ENCODE measurements around the gene C22orf23.
"Not testable (repeated sequence)": the region's sequence is repeated elsewhere in the genome, so short reads cannot be mapped to it uniquely, and the experiment has no call there.

The C22orf23 gene

DNA sequence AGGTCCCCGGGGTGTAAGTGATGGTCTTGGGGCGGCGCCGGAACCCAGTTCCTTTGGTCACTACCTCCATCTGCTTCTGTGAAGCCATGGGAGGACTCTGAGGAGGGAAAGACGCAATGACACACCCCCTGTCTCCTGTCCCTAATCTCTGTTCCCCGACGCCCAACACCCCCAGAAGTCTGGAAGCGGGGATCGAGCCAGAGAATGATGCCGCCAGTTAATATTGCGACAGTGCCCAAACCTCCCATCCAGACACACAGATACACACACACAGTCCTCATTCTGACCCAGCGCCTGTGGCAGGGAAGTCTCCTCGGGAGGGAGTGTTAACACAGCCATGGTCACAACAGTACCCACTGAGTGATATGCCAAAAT is 352 bp downstream of the C22orf23 start:
- DNase-seq: no peak

DNA sequence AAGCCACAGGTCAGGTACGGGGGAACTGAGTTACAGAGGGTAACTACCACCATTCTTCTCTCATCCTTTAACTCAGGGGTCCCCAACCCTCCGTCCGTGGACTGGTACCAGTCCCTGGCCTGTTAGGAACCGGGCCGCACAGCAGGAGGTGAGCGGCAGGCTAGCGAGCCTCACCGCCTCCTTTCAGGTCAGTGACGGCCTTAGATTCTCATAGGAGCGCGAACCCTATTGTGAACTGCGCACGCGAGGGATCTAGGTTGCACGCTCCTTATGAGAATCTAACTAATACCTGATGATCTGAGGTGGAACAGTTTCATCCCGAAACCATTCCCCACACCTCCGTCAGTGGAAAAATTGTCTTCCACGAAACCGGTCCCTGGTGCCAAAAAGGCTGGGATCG is 772 bp downstream of the C22orf23 start:
- not testable (repeated sequence) for DNase-seq

DNA sequence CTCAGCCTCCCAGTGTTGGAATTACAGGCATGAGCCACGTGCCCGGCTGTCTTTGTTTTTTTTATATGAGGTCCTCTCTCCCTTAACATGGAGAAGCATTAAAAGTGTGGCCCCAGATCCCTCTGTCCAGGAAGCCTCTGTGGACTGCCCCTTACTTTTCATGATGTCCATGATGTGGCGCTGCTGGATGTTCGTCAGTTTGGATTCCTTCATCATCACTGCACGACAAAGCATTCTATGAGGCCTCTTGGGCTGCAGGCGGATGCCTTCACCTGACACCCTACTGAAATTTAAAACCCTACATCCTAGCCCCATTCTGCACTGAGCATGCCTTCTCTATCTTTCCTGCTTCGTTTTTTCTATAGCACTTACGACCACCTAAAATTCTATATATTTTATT is 2.1 kb downstream of the C22orf23 start:
- no peak for DNase-seq

DNA sequence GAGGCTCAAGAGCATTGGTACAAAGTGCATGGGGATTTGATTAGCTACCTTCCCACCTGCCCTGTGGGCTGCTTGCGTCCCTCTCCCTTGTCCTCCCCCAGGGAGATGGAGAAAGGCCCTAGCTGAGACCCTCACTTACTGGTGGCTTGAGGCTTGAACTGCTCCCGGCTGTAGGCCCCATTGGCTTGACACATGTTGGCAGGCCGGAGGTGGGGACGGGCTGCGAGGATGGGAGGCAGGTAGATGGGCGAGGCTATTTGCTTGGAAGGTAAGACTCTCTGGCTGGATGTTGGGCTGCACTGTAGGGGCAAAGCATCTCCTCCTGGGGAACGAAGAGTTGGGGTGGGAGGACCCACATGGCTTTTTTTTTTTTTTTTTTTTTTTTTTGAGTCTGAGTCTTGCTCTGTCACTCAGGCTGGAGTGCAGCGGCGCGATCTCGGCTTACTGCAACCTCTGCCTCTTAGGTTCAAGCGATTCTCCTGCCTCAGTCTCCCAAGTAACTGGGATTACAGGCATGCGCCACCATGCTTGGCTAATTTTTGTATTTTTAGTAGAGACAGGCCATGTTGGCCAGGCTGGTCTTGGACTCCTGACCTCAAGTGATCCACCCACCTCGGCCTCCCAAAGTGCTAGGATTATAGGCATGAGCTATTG is 6.1 kb downstream of the C22orf23 start:
- DNase-seq: not testable (repeated sequence)

DNA sequence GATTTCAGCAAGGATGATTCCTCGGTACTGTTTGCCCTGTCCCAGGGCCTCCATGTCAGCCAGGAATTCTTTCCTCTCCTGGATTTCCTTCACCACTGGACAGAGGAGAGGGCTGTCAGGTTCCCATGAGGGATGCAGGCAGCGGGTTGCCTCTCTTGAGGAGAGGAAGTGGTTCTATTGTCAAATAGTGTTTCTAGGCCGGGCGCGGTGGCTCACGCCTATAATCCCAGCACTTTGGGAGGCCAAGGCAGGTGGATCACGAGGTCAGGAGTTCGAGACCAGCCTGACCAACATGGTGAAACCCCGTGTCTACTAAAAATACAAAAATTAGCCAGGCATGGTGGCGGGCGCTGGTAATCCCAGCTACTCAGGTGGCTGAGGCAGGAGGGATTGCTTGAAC is 9.0 kb downstream of the C22orf23 start:
- DNase-seq: not testable (repeated sequence)

DNA sequence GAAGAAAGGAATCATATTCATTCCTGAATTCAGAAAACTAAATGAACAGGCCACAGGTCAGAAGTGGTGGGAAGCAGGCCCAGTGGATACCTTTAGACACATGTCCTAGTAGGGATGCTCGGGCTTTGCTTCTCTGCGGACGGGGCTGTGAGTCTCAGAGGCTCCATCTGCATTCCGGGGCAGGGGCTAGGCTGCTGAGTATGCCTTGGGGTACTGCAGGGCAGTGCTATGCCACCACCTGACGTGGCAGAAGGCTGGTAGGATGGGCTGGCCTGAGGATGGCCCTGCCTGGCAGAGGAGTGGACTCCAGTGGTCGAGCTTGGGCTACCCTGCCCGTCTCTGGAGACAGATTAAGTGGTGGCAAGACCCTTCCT is 9.6 kb downstream of the C22orf23 start:
- DNase-seq: no peak

DNA sequence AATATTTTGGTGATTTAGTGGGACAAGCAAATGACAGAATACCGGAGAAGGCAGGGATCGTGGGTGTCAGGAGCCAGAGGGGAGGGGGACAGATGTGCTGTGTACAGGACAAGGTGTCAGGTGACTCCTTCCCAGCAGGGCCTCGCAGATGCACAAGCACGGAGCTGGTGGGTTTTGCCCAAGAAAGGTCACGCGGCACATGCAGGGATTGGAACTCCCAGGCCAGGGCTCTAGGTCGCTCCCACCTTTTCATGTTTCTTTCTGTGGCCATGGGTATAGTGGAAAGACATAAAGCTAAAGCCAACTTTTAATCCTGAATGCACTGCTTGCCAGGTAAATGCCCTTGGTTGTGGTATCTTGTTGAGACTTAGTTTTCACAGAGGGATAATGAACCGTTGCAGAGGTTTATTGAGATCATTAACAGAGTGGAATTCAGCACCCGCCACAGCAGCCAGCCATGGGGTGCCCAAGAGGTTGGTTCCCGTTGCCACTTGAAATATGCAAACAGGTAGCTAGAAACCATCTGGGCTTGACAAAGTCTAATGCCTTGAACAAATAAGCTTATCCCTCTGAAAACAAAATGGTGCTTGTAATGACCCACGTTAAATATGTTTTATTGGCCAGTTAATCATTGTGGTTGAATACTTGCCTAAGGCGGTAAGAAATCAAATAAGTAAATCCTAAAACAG is 10.1 kb downstream of the C22orf23 start:
- DNase-seq: no peak

DNA sequence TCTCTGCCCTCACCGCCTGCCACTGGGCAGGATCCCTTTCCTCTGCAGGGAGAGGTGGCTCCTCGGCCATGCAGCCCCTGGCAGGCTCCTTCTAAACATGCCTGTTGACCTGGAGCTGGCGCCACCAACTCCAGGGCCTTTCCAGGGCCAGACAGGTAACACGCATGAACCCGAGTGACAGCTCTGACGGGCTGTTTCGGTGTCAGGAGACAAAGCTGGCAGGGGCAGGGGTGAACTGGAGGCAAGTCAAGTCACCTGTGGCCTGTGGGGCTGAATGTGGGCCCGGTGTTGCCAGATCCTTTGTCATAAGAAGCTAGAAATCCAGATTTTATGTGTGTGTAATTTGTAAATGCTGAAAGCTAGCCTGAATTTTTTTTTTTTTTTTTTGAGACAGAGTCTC is 11.3 kb downstream of the C22orf23 start:
- no peak for DNase-seq

DNA sequence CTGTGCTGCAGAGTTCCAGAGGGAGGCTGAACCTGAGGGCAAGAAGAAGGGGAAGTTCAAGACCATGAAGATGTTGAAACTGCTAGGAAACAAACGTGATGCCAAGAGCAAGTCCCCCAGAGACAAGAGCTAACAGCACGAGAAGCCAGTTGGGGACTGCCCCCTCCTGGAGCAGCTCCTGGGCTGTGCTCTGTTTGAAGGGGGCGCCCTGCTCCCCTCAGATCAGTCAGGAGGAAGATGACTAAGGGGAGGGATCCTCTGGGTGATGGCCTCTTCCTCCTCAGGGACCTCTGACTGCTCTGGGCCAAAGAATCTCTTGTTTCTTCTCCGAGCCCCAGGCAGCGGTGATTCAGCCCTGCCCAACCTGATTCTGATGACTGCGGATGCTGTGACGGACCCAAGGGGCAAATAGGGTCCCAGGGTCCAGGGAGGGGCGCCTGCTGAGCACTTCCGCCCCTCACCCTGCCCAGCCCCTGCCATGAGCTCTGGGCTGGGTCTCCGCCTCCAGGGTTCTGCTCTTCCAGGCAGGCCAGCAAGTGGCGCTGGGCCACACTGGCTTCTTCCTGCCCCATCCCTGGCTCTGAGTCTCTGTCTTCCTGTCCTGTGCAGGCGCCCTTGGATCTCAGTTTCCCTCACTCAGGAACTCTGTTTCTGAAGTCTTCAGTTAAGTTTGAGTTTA is 12.6 kb downstream of the C22orf23 start:
- DNase-seq: no peak

DNA sequence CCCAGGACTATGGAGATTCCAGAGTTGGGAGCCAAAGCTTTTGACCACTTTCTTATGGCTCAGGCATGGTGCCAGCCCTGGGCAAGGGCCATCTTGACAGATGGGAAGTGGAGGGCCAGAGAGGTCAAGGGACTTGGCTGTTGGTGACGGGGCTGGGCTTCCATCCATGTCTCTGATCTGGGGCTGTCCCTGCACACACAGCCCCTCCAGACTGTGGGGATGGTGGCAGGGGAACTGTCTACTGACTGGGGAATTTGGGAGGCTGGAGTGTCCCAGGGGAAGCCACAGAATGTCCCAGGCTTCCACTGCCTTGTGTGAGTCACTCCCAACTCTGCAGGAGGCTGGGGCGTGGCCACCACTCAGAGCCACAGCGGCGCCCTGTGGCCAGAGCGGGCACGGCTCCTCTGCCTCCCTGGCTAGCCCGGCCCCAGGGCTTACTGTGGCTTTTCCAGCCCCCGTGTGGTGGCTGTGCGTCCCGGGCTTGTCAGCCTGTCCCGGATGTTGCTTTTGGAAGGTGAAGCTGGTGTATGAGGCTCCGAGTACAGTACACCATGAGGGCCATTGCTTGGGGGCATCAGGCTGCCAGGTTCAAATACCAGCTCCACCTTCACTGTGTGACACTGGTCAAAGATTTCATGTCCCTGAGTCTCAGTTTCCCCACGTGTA is 19.6 kb downstream of the C22orf23 start:
- DNase-seq: peak; percentile 72

DNA sequence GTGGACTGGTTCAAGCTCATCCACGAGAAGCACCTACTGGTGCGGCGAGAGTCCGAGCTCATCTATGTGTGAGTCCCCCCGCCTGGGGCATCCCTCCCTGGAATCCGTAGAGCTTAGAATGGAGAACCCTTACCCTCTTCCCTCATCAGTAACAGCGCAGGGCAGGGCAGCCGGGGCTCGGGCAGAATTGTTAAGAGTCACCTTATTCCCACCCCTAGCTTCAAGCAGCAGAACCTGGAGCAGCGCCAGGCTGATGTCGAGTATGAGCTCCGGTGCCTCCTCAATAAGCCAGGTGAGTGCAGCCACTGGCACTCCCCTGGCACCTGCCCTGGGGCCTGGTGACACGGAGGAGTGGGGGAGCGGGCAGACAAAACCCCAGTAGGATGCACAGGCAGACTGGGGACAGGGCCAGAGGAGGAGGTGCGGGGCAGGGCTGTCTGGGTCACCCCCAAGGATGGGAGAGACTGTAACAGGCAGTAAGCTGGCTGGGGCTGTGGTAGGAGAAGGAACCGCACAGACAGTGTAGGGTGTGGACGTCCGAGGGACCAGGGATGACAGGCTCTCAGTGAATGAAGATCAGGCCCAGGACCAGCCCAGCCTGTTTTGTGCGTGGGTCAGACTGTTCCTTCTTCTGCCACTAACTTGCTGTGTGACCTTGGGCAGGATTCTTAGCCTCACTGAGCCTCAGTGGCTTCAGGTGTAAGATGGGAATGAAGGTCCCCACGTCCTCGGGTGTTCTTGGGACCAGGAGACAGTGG is 20.4 kb downstream of the C22orf23 start:
- DNase-seq: no peak

DNA sequence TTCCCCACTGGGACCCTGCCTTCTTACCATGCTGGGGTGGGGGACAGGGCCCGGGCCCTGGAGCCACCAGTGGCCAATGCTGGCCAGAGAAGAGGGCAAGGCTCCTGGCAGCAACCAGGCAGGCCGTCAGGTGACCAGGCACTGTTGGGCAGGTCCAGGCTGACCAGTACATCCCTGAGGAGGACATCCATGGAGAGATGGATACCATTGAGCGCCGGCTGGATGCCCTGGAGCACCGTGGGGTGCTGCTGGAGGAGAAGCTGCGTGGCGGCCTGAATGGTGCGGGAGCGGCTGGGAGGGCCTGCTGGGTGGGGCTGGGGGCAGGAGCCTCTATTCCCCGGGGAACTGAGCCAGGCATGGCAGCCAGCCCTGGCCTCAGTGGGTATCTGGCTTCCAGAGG is 21.0 kb downstream of the C22orf23 start:
- no peak for DNase-seq

DNA sequence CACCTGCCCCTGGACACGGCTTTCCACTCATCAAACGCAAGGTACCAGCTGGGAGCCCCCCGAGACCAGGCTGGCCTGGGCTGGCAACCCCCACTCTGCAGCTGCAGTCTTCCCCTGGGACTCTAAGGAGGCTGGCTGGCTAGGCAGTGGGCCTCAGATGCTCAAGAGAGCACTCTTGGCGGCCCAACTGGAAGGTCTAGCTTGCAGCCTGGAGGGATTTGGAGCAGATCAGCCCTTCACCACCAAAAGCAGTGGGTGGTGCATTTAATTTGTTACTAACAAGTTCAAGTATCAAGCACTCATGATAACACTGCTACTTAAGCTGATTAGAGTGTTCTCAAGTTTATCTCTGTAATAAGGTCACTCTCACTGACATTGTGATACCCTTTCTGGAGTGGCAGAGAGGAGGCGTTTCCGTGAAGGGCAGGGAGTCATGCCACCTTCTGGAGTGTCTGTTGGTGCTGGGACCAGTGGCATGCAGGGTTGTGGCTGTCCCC is 21.5 kb downstream of the C22orf23 start:
- DNase-seq: no peak

DNA sequence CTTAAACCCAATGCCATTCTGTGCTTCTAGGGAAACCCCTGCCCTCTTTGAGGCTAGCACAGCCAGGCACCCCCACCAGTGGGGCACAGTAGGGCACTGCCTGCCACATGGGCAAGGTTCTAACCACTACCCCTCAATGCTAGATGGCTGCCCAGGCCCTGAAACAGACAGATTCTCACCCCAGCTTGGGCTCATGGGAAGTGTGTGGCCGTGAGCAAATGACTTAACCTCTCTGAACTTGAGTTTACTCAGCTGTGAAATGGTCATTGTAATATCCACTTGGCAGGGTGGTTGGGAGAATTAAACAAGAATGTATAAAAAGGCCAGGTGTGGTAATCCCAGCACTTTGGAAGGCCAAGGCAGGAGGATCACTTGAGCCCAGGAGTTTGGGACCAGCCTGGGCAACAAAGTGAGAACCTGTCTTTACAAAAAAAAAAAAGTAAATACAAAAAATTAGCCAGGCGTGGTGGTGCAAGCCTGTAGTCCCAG is 22.4 kb downstream of the C22orf23 start:
- no peak for DNase-seq

DNA sequence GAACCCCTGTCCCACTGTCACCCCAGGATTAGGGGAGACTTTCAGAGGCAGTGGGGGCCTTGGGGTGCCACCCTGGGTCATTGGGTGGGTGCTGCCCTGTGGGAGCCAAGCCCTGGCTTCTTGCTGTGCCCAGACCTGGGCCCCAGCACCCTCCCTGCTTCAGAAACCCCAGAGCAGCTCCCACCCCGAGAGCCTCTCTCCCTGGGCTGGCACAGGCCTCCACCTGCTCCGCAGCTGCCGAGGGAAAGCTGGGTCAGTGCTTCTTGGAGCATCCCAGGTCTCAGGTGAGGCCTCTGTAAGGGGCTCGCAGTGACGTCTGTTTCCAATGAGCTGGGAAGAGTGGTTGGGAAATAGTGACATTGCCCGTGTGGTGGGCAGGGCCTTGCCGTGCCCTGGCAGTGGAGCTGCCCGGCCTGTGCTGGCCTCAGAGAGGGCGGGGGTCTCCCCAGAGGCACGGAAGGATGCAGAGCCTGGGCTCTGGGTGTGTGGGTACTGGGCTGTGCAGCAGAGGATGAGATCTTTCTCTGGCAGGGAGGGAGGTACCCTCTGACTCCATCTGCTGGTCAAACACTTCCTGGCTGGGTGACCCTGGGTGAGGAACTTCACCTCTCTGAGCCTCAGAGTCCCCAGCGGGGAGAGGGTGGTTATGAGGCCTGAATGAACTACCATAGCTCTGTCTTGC is 23.0 kb downstream of the C22orf23 start:
- no peak for DNase-seq

DNA sequence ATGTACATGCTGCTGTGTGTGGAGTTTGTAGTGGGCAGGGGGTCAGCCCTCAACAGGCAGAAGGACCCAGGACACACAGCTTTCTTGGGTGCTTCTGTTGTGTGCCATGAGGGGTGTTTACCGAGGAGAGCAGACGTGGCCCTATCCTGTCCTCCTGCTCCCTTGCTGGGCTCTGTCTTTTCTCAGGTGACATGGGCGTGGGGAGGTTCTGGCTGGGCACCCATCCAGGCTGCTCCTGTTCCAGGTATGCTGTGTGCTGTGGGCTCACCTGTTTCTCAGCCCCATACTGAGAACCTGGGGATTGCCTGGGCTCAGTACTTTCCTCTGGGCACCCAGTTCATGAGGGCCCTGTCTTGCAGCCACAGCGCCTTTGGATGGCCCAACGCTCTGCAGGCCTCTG is 24.0 kb downstream of the C22orf23 start:
- no peak for DNase-seq

DNA sequence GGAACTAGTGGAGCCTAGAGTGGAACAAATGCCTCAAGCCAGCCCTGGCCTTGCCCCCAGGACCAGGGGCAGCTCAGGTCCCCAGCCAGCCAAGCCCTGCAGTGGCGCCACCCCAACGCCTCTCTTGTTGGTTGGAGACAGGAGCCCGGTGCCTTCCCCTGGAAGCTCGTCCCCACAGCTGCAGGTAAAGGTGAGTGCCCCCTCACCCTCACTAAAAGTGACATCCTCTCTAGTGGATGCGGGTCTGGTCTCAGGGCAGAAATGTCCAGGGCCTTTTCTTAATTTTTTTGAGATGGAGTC is 25.8 kb downstream of the C22orf23 start:
- no peak for DNase-seq

DNA sequence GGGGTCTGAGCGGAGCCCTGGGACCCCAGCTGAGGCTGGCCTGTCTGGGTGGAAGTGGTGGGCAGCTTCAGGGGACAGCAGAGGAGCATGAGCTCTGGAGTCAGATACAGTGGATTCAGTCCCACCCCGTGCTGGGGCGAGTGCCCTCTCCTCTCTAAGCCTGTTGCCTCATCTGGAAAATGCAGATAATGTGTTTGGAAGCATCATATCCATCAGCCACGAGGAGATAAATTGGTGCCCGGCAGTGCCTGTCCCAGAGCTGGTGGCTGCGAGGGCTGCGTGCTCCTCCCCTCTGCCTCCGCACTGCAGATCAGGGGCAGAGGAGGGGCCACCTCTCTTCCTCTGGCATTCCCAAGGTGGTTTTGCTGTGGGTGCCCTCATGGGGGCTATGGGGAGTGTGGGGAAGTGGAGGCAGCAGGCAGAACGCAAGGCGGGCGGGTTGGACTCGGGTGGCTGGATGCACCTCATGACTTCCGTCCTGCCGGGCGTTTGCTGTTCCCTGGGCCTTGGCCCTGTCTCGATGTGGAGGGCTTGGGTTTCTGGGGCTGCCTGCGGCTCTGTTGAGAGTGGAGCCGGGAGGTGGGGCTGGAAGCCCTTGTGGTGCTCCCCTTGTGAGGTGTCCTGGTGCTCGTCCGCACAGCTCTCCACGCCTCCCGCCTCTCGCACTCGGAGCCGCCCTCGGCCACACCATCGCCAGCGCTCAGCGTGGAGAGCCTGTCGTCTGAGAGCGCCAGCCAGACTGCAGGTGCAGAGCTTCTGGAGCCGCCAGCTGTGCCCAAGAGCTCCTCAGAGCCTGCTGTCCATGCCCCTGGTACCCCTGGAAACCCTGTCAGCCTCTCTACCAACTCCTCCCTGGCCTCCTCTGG is 26.4 kb downstream of the C22orf23 start:
- no peak for DNase-seq

DNA sequence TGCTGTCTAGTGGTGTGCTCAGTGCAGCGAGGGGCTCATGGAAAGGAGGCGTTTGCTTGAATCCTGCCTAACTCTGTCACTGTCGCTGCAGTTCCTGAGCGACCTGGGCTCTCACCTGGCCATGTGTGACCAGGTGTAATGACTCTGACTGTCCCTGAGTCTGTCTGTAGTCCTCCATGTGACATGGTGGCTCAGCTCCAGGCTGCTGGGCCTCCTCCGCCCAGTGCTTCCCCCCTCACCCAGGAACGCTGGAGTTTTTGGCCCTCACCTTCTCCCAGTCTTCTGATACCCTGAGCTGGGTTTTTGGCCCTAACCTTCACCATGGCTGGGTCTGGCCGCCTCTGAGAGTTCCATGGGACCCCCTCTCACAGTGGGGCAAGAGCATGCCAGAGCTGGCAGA is 27.0 kb downstream of the C22orf23 start:
- no peak for DNase-seq

DNA sequence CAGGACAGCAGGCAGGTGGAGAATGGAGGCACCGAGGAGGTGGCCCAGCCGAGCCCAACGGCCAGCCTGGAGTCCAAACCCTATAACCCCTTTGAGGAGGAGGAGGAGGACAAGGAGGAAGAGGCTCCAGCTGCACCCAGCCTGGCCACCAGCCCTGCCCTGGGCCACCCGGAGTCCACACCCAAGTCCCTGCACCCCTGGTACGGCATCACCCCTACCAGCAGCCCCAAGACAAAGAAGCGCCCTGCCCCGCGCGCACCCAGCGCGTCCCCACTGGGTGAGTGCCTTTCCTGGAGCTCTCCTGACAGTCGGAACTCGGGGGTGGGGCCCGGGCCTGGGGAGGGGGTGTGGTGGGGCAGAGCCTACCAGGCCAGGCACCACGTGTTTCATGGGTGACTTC is 27.6 kb downstream of the C22orf23 start:
- no peak for DNase-seq

DNA sequence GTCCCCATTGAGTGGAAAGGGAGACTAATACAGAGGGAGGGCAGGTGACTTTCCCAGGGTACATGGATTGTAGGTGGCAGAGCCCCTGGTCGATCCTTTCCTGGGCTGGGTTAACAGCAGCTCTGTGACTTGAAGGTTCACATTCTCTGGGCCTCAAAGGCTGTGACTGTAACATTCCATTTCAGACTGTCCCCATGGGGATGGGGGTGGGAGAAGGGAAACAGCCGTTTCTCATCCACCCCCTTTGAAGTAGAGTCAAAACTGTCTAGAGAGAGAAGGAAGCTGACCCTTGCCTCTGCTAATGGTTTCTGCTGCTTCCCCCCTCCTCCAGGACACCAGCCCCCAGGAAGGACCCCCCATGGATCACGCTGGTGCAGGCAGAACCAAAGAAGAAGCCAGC is 28.1 kb downstream of the C22orf23 start:
- no peak for DNase-seq
